GM12872 (cell line): ENCODE results near the gene POLR3G.

ENCODE experiments used
- TF ChIP-seq, protein P1 (sequence below): IDR thresholded peaks from 3 replicates; pipeline ENCODE4 v1.5.1; 2011; ENCODE audit warnings: low read depth, mild to moderate bottlenecking, low read length, moderate library complexity; ENCODE audit not compliant: insufficient read depth

POLR3G gene

DNA sequence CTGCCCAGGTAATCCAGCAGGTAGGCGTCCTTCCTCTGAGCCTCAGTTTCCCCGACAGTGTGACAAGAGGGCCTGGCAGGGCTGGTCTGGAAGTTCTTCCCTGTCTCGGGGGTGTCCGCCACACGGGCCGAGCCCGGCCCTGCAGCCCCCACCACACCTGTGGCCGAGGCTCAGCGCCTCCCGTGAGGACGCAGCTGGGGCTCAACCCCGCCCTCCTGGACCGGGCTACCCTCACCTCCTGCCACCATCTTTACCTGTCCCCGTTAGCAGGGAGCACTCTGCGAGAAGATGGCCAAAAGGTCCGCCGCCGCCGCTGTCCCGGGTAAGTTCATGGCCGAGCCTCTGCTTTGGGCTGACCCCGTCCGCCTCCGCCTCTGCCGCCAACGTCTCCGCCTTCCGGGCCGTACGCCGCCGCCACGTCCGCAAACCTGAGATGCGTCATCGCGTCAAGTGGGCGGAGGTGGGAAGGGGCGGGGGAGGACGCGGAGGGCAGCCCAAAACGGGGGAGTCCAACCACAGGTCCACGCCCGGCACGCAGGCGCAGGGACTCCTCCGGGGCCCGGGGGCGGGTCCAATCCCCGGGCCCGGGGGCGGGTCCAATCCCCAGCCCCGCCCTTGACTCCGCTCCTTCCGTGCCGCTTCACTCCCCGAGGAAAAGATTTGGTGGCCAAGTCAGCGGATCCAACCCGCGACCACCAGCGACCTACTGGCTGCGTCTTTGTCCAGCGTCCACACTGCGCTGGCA, 54.7 kb downstream of the POLR3G start, which contains the start of gene LYSMD3:
LYSMD3 (minus strand) TSS at position 391 of the 745 bp plus-strand sequence. CDS start 4,295 bp downstream, outside the sequence.
- TF ChIP-seq, protein P1, sequence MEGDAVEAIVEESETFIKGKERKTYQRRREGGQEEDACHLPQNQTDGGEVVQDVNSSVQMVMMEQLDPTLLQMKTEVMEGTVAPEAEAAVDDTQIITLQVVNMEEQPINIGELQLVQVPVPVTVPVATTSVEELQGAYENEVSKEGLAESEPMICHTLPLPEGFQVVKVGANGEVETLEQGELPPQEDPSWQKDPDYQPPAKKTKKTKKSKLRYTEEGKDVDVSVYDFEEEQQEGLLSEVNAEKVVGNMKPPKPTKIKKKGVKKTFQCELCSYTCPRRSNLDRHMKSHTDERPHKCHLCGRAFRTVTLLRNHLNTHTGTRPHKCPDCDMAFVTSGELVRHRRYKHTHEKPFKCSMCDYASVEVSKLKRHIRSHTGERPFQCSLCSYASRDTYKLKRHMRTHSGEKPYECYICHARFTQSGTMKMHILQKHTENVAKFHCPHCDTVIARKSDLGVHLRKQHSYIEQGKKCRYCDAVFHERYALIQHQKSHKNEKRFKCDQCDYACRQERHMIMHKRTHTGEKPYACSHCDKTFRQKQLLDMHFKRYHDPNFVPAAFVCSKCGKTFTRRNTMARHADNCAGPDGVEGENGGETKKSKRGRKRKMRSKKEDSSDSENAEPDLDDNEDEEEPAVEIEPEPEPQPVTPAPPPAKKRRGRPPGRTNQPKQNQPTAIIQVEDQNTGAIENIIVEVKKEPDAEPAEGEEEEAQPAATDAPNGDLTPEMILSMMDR, result no peak

GRCh38 chr5:90529939-90530677, 55.4 kb downstream of the POLR3G start:
- TF ChIP-seq, protein P1, result peak; percentile 64

- TF ChIP-seq, protein P1, result no peak
Observed at GRCh38 chr5:90530736-90531487, 56.2 kb downstream of the POLR3G start.

DNA sequence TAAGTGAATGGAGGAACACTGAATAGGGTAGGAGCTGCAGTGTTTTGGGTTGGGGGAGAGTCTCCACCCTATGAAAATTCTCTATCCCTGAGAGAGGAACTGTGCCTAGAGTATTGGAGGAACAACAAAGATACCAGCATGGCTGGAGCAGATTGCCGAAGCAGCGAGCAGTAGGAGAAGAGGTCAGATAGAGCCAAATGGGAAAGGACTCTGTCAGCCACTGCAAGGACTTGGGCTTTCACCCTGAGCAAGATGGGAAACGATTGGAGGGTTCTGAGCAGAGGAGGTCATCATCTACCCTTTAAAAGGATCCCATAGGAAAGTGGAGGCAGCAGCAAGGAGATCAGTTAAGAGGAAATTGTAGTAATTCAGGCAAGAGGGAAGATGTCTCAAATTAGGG, 59.1 kb downstream of the POLR3G start:
- TF ChIP-seq, protein P1, result no peak

- TF ChIP-seq, protein P1, result no peak
Observed at GRCh38 chr5:90534922-90535321, 60.3 kb downstream of the POLR3G start.

- TF ChIP-seq, protein P1, result no peak
Observed at GRCh38 chr5:90542827-90543519, 68.3 kb downstream of the POLR3G start.

DNA sequence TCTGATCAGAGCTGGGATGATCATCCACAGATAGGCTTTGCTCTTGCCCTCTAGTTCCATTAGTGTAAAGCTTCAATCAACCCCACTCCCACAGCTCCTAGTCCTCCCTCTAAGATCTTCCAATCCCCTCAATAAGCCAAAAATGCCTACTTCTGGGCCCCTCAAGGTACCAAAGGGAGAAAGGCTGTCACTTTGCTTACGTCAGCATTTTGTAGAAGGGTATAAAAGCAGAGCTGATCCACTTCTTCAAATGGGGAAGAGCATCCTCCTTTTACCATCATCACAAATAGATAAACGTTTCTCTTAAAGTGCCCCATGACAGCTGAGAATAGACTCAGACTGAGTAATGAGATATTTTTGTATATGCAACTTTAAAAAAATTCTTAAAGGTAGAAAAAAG, 70.8 kb downstream of the POLR3G start:
- TF ChIP-seq, protein P1, result no peak
